Glutamatergic neuron (in vitro differentiated cells): ENCODE data around the gene HEXIM1. TPM values are rescaled to one million over a fixed set of nuclear protein-coding genes. Genes with fewer than 3 reads are reported as not detected.

Experiments
- DNase-seq: peaks from one replicate; pipeline ENCODE4 v3.0.0; 2022
- H3K27ac Mint-ChIP-seq: one replicate; pipeline ENCODE4 v1.8.0; 2020; ENCODE audit warnings: mild to moderate bottlenecking, mixed read lengths, inconsistent platforms; ENCODE audit not compliant: unreplicated experiment
- H3K27me3 Mint-ChIP-seq: one replicate; pipeline ENCODE4 v1.8.0; 2020; ENCODE audit warnings: mild to moderate bottlenecking, moderate library complexity, mixed read lengths, inconsistent platforms; ENCODE audit not compliant: unreplicated experiment
- H3K36me3 Mint-ChIP-seq: one replicate; pipeline ENCODE4 v1.8.0; 2020; ENCODE audit warnings: mild to moderate bottlenecking, mixed read lengths, inconsistent platforms; ENCODE audit not compliant: unreplicated experiment
- H3K4me1 Mint-ChIP-seq: one replicate; pipeline ENCODE4 v1.8.0; 2020; ENCODE audit warnings: mild to moderate bottlenecking, low read depth, mixed read lengths, inconsistent platforms; ENCODE audit not compliant: unreplicated experiment
- H3K4me3 Mint-ChIP-seq: one replicate; pipeline ENCODE4 v1.8.0; 2020; ENCODE audit warnings: mild to moderate bottlenecking, mixed read lengths, inconsistent platforms; ENCODE audit not compliant: unreplicated experiment
- H3K9me3 Mint-ChIP-seq: one replicate; pipeline ENCODE4 v1.8.0; 2020; ENCODE audit warnings: mild to moderate bottlenecking, moderate library complexity, mixed read lengths, inconsistent platforms; ENCODE audit not compliant: unreplicated experiment
- CTCF ChIP-seq: fragments of 200-600 bp; sonication (generic); IDR thresholded peaks from one replicate; pipeline ENCODE4 v1.5.0; 2021; ENCODE audit not compliant: partially characterized antibody, unreplicated experiment
- total RNA-seq: library from RNA; stranded (reverse); fragmentation: NEBNext Ultra II Directional; extraction: Animal tissue kit (Norgen Biotek cat#: 25700); gene quantifications from one replicate; pipeline ENCODE4 v1.2.1, GENCODE V29; 2021; ENCODE audit not compliant: unreplicated experiment

HEXIM1 gene
- total RNA-seq, 1 donor from 2014 or later: 13.0 TPM

- Mint-ChIP-seq H3K27me3 (no peaks in the 10 kb centered on the region), H3K9me3 (no peaks in the 10 kb centered on the region), H3K27ac (no peak overlapping the region), H3K4me1 (no peaks in the 10 kb centered on the region), H3K36me3 (no peaks in the 10 kb centered on the region), H3K4me3 (no peak overlapping the region)
- no peak for DNase-seq
- TF ChIP-seq CTCF: no peak
Observed at GRCh38 chr17:45184144-45184543, 35.9 kb downstream of the HEXIM1 start.

GRCh38 chr17:45186801-45187354, 38.6 kb downstream of the HEXIM1 start:
- peaks cover 4% of the 10 kb centered on the region for H3K27me3 Mint-ChIP-seq
- no peak for TF ChIP-seq CTCF
- no peaks in the 10 kb centered on the region for H3K36me3 Mint-ChIP-seq
- H3K9me3 Mint-ChIP-seq: peaks cover 3% of the 10 kb centered on the region
- H3K4me1 Mint-ChIP-seq: peaks cover 3% of the 10 kb centered on the region
- no peak overlapping the region for H3K27ac Mint-ChIP-seq
- DNase-seq: no peak
- H3K4me3 Mint-ChIP-seq: no peak overlapping the region

GRCh38 chr17:45189009-45189408, 40.7 kb downstream of the HEXIM1 start:
- H3K9me3 Mint-ChIP-seq: peaks cover 3% of the 10 kb centered on the region
- DNase-seq: no peak
- no peak overlapping the region for H3K27ac Mint-ChIP-seq
- H3K27me3 Mint-ChIP-seq: peaks cover 4% of the 10 kb centered on the region
- peaks cover 3% of the 10 kb centered on the region for H3K4me1 Mint-ChIP-seq
- no peak overlapping the region for H3K4me3 Mint-ChIP-seq
- no peak for TF ChIP-seq CTCF
- no peaks in the 10 kb centered on the region for H3K36me3 Mint-ChIP-seq

- Mint-ChIP-seq H3K27ac (no peak overlapping the region), H3K9me3 (peaks cover 3% of the 10 kb centered on the region), H3K36me3 (no peaks in the 10 kb centered on the region), H3K27me3 (peaks cover 4% of the 10 kb centered on the region), H3K4me3 (no peak overlapping the region), H3K4me1 (peaks cover 3% of the 10 kb centered on the region)
- TF ChIP-seq CTCF: no peak
- DNase-seq: no peak
Observed at GRCh38 chr17:45190503-45191255, 42.4 kb downstream of the HEXIM1 start.

GRCh38 chr17:45195424-45195823, 47.1 kb downstream of the HEXIM1 start:
- no peaks in the 10 kb centered on the region for H3K36me3 Mint-ChIP-seq
- peaks cover 4% of the 10 kb centered on the region for H3K4me1 Mint-ChIP-seq
- H3K27ac Mint-ChIP-seq: no peak overlapping the region
- H3K4me3 Mint-ChIP-seq: no peak overlapping the region
- peaks cover 7% of the 10 kb centered on the region for H3K9me3 Mint-ChIP-seq
- no peak for DNase-seq
- TF ChIP-seq CTCF: no peak
- peaks cover 4% of the 10 kb centered on the region for H3K27me3 Mint-ChIP-seq
